Hepatocyte (in vitro differentiated cells): ENCODE data around the gene DLGAP4. TPM values are rescaled to one million over a fixed set of nuclear protein-coding genes. Genes with fewer than 3 reads are reported as not detected.
A peak's percentile ranks its signal among the peaks of the same experiment; 100 is the strongest.

Experiments used
- DNase-seq: peaks from one replicate; pipeline ENCODE4 v3.0.0-alpha.2; 2016; ENCODE audit warnings: low spot score
- H2AFZ ChIP-seq: fragments of 200-600 bp; sonication (generic); 2 replicates; pipeline ENCODE4 v1.6.0; 2016; ENCODE audit warnings: antibody characterized with exemption, mild to moderate bottlenecking
- H3K27ac ChIP-seq: fragments of 200-600 bp; sonication (generic); 2 replicates; pipeline ENCODE4 v1.5.1; 2016; ENCODE audit warnings: mild to moderate bottlenecking
- H3K27me3 ChIP-seq: fragments of 200-600 bp; sonication (generic); 2 replicates; pipeline ENCODE4 v1.6.1; 2016
- H3K36me3 ChIP-seq: fragments of 200-600 bp; sonication (generic); replicated peaks from 2 replicates; pipeline ENCODE4 v1.5.1; 2016; ENCODE audit warnings: low read depth; ENCODE audit not compliant: insufficient read depth
- H3K4me1 ChIP-seq: fragments of 200-600 bp; sonication (generic); 2 replicates; pipeline ENCODE4 v1.5.1; 2016; ENCODE audit warnings: mild to moderate bottlenecking, moderate library complexity; ENCODE audit not compliant: insufficient read depth
- H3K4me2 ChIP-seq: fragments of 200-600 bp; sonication (generic); 2 replicates; pipeline ENCODE4 v1.6.0; 2016
- H3K4me3 ChIP-seq: fragments of 200-600 bp; sonication (generic); 2 replicates; pipeline ENCODE4 v1.5.1; 2016; ENCODE audit warnings: mild to moderate bottlenecking
- H3K79me2 ChIP-seq: fragments of 200-600 bp; sonication (generic); 2 replicates; pipeline ENCODE4 v1.6.0; 2017; ENCODE audit warnings: mild to moderate bottlenecking
- H3K9me2 ChIP-seq: fragments of 200-600 bp; sonication (generic); replicated peaks from 2 replicates; pipeline ENCODE4 v1.6.0; 2017; ENCODE audit warnings: mild to moderate bottlenecking; ENCODE audit not compliant: insufficient read depth
- H3K9me3 ChIP-seq: fragments of 200-600 bp; sonication (generic); 2 replicates; pipeline ENCODE4 v1.5.1; 2016; ENCODE audit warnings: low read depth, mild to moderate bottlenecking
- H4K20me1 ChIP-seq: fragments of 200-600 bp; sonication (generic); 2 replicates; pipeline ENCODE4 v1.6.0; 2016; ENCODE audit warnings: mild to moderate bottlenecking; ENCODE audit not compliant: insufficient read depth, poor library complexity, severe bottlenecking
- EZH2 ChIP-seq: fragments of 200-600 bp; sonication (generic); IDR thresholded peaks from 2 replicates; pipeline ENCODE4 v1.6.1; 2016; ENCODE audit warnings: antibody characterized with exemption, mild to moderate bottlenecking, borderline replicate concordance
- EZH2phosphoT487 ChIP-seq: fragments of 200-600 bp; sonication (generic); IDR thresholded peaks from one replicate; pipeline ENCODE4 v1.6.1; 2018; ENCODE audit warnings: antibody characterized with exemption, mild to moderate bottlenecking, low read depth, moderate library complexity; ENCODE audit not compliant: unreplicated experiment, severe bottlenecking
- WGBS: methylation state at CpG from one replicate; pipeline ENCODE4 v1.1.6; 2016; ENCODE audit warnings: low lambda C conversion rate; ENCODE audit errors: missing lambda C conversion rate; 5-methylcytosine and 5-hydroxymethylcytosine counted together
- polyA plus RNA-seq: library from polyadenylated mRNA; unstranded; fragments of >200 nt; fragmentation: Nextera tagmentation; extraction: Ambion mirVana; gene quantifications from 2 replicates; pipeline ENCODE4 v1.2.1, GENCODE V29; 2016
- total RNA-seq: library from RNA; depleted of rRNA; stranded (reverse); fragments of >200 nt; gene quantifications from 2 replicates; pipeline ENCODE4 v1.2.3, GENCODE V29; 2014
- TF ChIP-seq, protein P1 (sequence below): fragments of 200-600 bp; sonication (generic); IDR thresholded peaks from 2 replicates; pipeline ENCODE4 v1.5.1; 2016; ENCODE audit warnings: antibody characterized with exemption, mild to moderate bottlenecking; ENCODE audit not compliant: poor library complexity

DLGAP4 gene
- total and polyA plus RNA-seq, 2 experiments from 2014 or later = 16.5 to 39.4 TPM

DNA sequence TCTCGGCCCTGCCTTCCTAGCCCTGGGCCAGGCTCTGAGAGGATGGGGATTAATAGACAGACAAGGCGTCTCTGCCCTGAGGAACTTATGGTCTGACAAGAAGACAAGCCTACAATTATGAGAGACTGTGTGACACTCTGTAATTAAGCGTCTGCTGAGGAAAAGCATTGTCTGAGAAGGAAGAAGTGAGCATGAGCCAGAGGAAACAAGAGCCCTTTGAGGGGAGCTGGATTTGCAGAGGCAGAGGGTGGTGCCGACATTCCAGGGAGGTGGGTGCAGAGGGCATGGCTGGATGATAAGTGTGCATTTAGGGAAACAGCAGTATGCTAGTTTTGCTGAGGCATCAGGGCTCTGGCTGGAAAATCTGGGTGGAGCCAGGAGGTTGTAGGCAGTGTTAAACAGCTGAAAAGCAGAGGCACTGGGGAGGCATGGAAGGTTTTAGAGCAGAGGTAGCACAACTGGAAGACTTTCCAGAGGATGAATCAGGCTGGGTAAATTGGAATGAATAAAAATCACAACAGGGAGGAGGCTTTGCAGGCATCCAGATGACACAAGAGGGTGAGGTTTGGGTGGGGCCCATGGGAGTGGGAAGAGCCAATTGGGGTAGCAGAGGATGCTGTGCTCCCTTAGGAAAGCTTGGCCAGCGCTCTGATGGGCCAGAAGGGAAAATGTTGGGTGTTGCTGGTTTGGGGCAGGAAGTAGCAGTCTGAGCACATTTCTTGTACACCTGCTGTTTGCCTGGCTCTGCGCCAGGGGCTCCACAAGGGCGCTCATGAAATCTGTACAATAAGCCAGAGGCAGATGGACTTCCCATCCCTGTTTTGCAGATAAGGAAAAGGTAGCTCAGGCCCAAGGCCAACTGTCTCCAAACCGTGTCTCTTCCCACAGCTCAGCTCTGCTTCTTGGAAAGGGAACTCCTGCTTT, 161.2 kb downstream of the DLGAP4 start:
- DNase-seq = peak; percentile 31
- peak overlapping the region; percentile 25 for H3K27ac ChIP-seq
- peaks cover 74% of the 10 kb centered on the region for H3K4me1 ChIP-seq
- TF ChIP-seq EZH2 (no peak), EZH2phosphoT487 (no peak)
- TF ChIP-seq, protein P1, sequence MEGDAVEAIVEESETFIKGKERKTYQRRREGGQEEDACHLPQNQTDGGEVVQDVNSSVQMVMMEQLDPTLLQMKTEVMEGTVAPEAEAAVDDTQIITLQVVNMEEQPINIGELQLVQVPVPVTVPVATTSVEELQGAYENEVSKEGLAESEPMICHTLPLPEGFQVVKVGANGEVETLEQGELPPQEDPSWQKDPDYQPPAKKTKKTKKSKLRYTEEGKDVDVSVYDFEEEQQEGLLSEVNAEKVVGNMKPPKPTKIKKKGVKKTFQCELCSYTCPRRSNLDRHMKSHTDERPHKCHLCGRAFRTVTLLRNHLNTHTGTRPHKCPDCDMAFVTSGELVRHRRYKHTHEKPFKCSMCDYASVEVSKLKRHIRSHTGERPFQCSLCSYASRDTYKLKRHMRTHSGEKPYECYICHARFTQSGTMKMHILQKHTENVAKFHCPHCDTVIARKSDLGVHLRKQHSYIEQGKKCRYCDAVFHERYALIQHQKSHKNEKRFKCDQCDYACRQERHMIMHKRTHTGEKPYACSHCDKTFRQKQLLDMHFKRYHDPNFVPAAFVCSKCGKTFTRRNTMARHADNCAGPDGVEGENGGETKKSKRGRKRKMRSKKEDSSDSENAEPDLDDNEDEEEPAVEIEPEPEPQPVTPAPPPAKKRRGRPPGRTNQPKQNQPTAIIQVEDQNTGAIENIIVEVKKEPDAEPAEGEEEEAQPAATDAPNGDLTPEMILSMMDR = no peak
- H3K4me3 ChIP-seq = no peak overlapping the region
- no peak overlapping the region for H2AFZ ChIP-seq
- peak overlapping the region; percentile 15 for H3K4me2 ChIP-seq
- H3K36me3 ChIP-seq = no peaks in the 10 kb centered on the region
- no peaks in the 10 kb centered on the region for H3K9me3 ChIP-seq
- no peaks in the 10 kb centered on the region for H3K27me3 ChIP-seq
- H4K20me1 ChIP-seq = peaks cover 100% of the 10 kb centered on the region
- 53% methylated on average over 8 of the region's 8 CpGs for WGBS
- H3K79me2 ChIP-seq = peaks cover 100% of the 10 kb centered on the region
- no peaks in the 10 kb centered on the region for H3K9me2 ChIP-seq

DNA sequence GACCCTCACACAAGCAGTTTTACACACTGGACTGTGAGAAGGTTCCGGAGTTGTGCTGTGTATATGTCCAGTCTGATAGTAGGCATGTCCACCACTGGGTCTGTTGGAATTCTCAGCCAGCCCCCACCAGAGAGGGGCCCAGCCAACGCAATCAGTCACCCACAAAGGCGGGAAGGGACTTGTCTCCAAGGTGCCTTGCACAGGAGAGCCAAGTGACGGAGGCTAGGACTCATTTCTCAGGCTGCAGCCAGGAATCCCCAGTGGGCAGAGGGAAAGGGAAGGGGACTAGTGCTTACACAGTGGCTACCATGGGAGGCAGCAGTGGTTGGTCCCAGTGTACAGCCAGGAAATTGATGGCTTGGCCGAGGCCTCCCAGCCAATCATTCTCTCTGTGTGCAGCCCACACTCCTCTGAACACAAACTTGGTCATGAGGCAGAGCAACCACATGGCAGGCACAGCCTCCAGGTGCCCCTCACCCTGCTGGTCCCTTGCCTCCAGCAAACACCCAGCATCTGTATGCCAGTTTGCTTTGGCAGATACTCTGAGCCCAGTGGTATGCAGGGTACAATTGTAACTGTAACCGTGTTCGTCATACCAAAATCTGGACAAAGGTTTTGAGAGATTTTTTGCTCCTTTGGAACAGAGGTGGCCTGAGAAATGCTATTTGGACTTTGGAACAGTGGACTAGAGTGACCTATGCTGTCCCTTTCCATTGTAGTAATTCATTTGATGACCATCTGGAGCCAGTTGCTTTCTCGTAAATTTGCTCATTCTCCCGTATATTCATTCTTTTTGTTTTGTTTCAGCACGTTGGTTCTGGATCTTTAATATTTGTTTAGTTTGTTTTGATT, 162.2 kb downstream of the DLGAP4 start:
- Histone ChIP-seq H3K9me3 (no peaks in the 10 kb centered on the region), H4K20me1 (peaks cover 100% of the 10 kb centered on the region), H3K4me3 (no peak overlapping the region), H3K4me1 (peaks cover 79% of the 10 kb centered on the region), H2AFZ (no peak overlapping the region), H3K36me3 (no peaks in the 10 kb centered on the region), H3K9me2 (no peaks in the 10 kb centered on the region), H3K79me2 (peaks cover 100% of the 10 kb centered on the region), H3K4me2 (peak overlapping the region; percentile 45), H3K27me3 (no peaks in the 10 kb centered on the region), H3K27ac (peak overlapping the region; percentile 25)
- TF ChIP-seq EZH2 = no peak
- TF ChIP-seq EZH2phosphoT487 = no peak
- TF ChIP-seq, protein P1 = no peak
- WGBS = 70% methylated on average over 10 of the region's 10 CpGs
- peak; percentile 35 for DNase-seq

DNA sequence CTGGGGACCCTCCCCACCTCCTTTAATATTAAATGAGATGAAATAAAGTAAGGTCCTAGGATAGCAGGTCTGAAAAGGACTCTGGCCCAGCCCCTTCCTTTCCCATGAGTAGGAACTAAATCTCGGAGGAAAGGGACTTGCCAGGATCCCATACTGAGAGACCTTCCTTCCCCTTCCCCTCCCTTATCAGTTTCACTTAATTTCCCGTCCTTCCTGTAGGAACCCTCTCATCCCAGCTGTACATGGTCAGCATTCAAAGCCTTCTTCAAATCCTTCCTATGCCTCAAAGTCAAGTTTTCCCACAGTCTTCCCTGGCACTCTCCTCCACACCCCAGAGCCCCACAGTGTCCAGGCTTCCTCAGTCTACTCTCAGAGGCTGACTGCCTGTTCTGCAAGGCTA, 163.8 kb downstream of the DLGAP4 start:
- H3K9me3 ChIP-seq = no peaks in the 10 kb centered on the region
- H3K4me3 ChIP-seq = no peak overlapping the region
- peaks cover 100% of the 10 kb centered on the region for H4K20me1 ChIP-seq
- H3K27ac ChIP-seq = no peak overlapping the region
- TF ChIP-seq EZH2phosphoT487 (no peak), EZH2 (no peak)
- TF ChIP-seq, protein P1 = no peak
- H3K4me1 ChIP-seq = peaks cover 70% of the 10 kb centered on the region
- no peaks in the 10 kb centered on the region for H3K9me2 ChIP-seq
- peaks cover 100% of the 10 kb centered on the region for H3K79me2 ChIP-seq
- H3K36me3 ChIP-seq = no peaks in the 10 kb centered on the region
- no peak overlapping the region for H2AFZ ChIP-seq
- H3K27me3 ChIP-seq = no peaks in the 10 kb centered on the region
- no peak for DNase-seq
- 53% methylated on average over 2 of the region's 2 CpGs for WGBS
- H3K4me2 ChIP-seq = peak overlapping the region; percentile 59
